Hepatocyte (in vitro differentiated cells): ENCODE measurements around the gene CTNNA3. TPM values are rescaled to one million over a fixed set of nuclear protein-coding genes. Genes with fewer than 3 reads are reported as not detected.

ENCODE experiments used
- DNase-seq: peaks from one replicate; pipeline ENCODE4 v3.0.0-alpha.2; 2016; ENCODE audit warnings: low spot score
- H2AFZ ChIP-seq: fragments of 200-600 bp; sonication (generic); 2 replicates; pipeline ENCODE4 v1.6.0; 2016; ENCODE audit warnings: antibody characterized with exemption, mild to moderate bottlenecking
- H3K27ac ChIP-seq: fragments of 200-600 bp; sonication (generic); 2 replicates; pipeline ENCODE4 v1.5.1; 2016; ENCODE audit warnings: mild to moderate bottlenecking
- H3K27me3 ChIP-seq: fragments of 200-600 bp; sonication (generic); 2 replicates; pipeline ENCODE4 v1.6.1; 2016
- H3K36me3 ChIP-seq: fragments of 200-600 bp; sonication (generic); replicated peaks from 2 replicates; pipeline ENCODE4 v1.5.1; 2016; ENCODE audit warnings: low read depth; ENCODE audit not compliant: insufficient read depth
- H3K4me1 ChIP-seq: fragments of 200-600 bp; sonication (generic); 2 replicates; pipeline ENCODE4 v1.5.1; 2016; ENCODE audit warnings: mild to moderate bottlenecking, moderate library complexity; ENCODE audit not compliant: insufficient read depth
- H3K4me2 ChIP-seq: fragments of 200-600 bp; sonication (generic); 2 replicates; pipeline ENCODE4 v1.6.0; 2016
- H3K4me3 ChIP-seq: fragments of 200-600 bp; sonication (generic); 2 replicates; pipeline ENCODE4 v1.5.1; 2016; ENCODE audit warnings: mild to moderate bottlenecking
- H3K79me2 ChIP-seq: fragments of 200-600 bp; sonication (generic); 2 replicates; pipeline ENCODE4 v1.6.0; 2017; ENCODE audit warnings: mild to moderate bottlenecking
- H3K9me2 ChIP-seq: fragments of 200-600 bp; sonication (generic); replicated peaks from 2 replicates; pipeline ENCODE4 v1.6.0; 2017; ENCODE audit warnings: mild to moderate bottlenecking; ENCODE audit not compliant: insufficient read depth
- H3K9me3 ChIP-seq: fragments of 200-600 bp; sonication (generic); 2 replicates; pipeline ENCODE4 v1.5.1; 2016; ENCODE audit warnings: low read depth, mild to moderate bottlenecking
- H4K20me1 ChIP-seq: fragments of 200-600 bp; sonication (generic); 2 replicates; pipeline ENCODE4 v1.6.0; 2016; ENCODE audit warnings: mild to moderate bottlenecking; ENCODE audit not compliant: insufficient read depth, poor library complexity, severe bottlenecking
- EZH2 ChIP-seq: fragments of 200-600 bp; sonication (generic); IDR thresholded peaks from 2 replicates; pipeline ENCODE4 v1.6.1; 2016; ENCODE audit warnings: antibody characterized with exemption, mild to moderate bottlenecking, borderline replicate concordance
- EZH2phosphoT487 ChIP-seq: fragments of 200-600 bp; sonication (generic); IDR thresholded peaks from one replicate; pipeline ENCODE4 v1.6.1; 2018; ENCODE audit warnings: antibody characterized with exemption, mild to moderate bottlenecking, low read depth, moderate library complexity; ENCODE audit not compliant: unreplicated experiment, severe bottlenecking
- WGBS: methylation state at CpG from one replicate; pipeline ENCODE4 v1.1.6; 2016; ENCODE audit warnings: low lambda C conversion rate; ENCODE audit errors: missing lambda C conversion rate; 5-methylcytosine and 5-hydroxymethylcytosine counted together
- polyA plus RNA-seq: library from polyadenylated mRNA; unstranded; fragments of >200 nt; fragmentation: Nextera tagmentation; extraction: Ambion mirVana; gene quantifications from 2 replicates; pipeline ENCODE4 v1.2.1, GENCODE V29; 2016
- total RNA-seq: library from RNA; depleted of rRNA; stranded (reverse); fragments of >200 nt; gene quantifications from 2 replicates; pipeline ENCODE4 v1.2.3, GENCODE V29; 2014
- TF ChIP-seq, protein P1 (sequence below): fragments of 200-600 bp; sonication (generic); IDR thresholded peaks from 2 replicates; pipeline ENCODE4 v1.5.1; 2016; ENCODE audit warnings: antibody characterized with exemption, mild to moderate bottlenecking; ENCODE audit not compliant: poor library complexity

The CTNNA3 gene
- total and polyA plus RNA-seq, 2 experiments from 2014 or later: 12.9 to 25.9 TPM

- H3K9me2 ChIP-seq: no peaks in the 10 kb centered on the region
- H3K27ac ChIP-seq: peak overlapping the region; percentile 33
- no peaks in the 10 kb centered on the region for H3K9me3 ChIP-seq
- H3K4me2 ChIP-seq: peak overlapping the region; percentile 45
- no peak overlapping the region for H2AFZ ChIP-seq
- no peaks in the 10 kb centered on the region for H3K36me3 ChIP-seq
- TF ChIP-seq, protein P1, sequence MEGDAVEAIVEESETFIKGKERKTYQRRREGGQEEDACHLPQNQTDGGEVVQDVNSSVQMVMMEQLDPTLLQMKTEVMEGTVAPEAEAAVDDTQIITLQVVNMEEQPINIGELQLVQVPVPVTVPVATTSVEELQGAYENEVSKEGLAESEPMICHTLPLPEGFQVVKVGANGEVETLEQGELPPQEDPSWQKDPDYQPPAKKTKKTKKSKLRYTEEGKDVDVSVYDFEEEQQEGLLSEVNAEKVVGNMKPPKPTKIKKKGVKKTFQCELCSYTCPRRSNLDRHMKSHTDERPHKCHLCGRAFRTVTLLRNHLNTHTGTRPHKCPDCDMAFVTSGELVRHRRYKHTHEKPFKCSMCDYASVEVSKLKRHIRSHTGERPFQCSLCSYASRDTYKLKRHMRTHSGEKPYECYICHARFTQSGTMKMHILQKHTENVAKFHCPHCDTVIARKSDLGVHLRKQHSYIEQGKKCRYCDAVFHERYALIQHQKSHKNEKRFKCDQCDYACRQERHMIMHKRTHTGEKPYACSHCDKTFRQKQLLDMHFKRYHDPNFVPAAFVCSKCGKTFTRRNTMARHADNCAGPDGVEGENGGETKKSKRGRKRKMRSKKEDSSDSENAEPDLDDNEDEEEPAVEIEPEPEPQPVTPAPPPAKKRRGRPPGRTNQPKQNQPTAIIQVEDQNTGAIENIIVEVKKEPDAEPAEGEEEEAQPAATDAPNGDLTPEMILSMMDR: no peak
- TF ChIP-seq EZH2phosphoT487 (no peak), EZH2 (no peak)
- H3K27me3 ChIP-seq: no peaks in the 10 kb centered on the region
- no peak overlapping the region for H3K4me3 ChIP-seq
- WGBS: 36% methylated on average over 3 of the region's 3 CpGs
- no peaks in the 10 kb centered on the region for H4K20me1 ChIP-seq
- H3K4me1 ChIP-seq: no peaks in the 10 kb centered on the region
- no peaks in the 10 kb centered on the region for H3K79me2 ChIP-seq
- no peak for DNase-seq
Measured at GRCh38 chr10:66538371-66538770, 1157.6 kb downstream of the CTNNA3 start.

GRCh38 chr10:66537186-66537585 lies 1158.8 kb downstream of the CTNNA3 start:
- H3K4me2 ChIP-seq: no peak overlapping the region
- H3K4me1 ChIP-seq: no peaks in the 10 kb centered on the region
- 81% methylated on average over 1 of the region's 1 CpG for WGBS
- no peak overlapping the region for H3K27ac ChIP-seq
- no peak overlapping the region for H2AFZ ChIP-seq
- no peaks in the 10 kb centered on the region for H3K79me2 ChIP-seq
- no peaks in the 10 kb centered on the region for H3K9me3 ChIP-seq
- H3K27me3 ChIP-seq: no peaks in the 10 kb centered on the region
- TF ChIP-seq EZH2: no peak
- TF ChIP-seq, protein P1: no peak
- no peak for TF ChIP-seq EZH2phosphoT487
- H4K20me1 ChIP-seq: no peaks in the 10 kb centered on the region
- no peak overlapping the region for H3K4me3 ChIP-seq
- DNase-seq: no peak
- H3K9me2 ChIP-seq: no peaks in the 10 kb centered on the region
- H3K36me3 ChIP-seq: no peaks in the 10 kb centered on the region

DNA sequence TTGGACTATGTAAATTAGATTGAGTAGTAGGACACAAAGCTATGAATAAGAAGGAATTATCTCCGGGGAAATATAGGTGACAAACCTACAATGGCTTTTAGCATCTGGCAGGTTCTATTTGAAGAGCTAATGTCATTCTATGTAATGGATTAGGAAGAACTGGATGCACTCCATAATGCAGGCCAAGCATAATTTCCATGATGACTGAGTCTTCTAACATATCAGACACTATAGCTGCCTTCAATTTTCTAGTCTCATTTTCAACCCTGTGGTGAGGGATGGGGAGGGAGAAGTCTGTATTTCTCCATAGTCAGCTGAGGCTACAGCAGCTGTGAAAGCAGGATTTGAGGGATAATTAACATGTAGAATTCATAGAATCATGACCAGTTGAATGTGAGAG lies 1160.6 kb downstream of the CTNNA3 start:
- Histone ChIP-seq H3K79me2 (no peaks in the 10 kb centered on the region), H3K9me2 (no peaks in the 10 kb centered on the region), H3K4me2 (no peak overlapping the region), H3K9me3 (no peaks in the 10 kb centered on the region), H3K4me3 (no peak overlapping the region), H2AFZ (no peak overlapping the region), H3K36me3 (no peaks in the 10 kb centered on the region), H3K27ac (no peak overlapping the region), H3K4me1 (no peaks in the 10 kb centered on the region), H4K20me1 (no peaks in the 10 kb centered on the region), H3K27me3 (no peaks in the 10 kb centered on the region)
- no peak for DNase-seq
- TF ChIP-seq EZH2phosphoT487 (no peak), EZH2 (no peak)
- TF ChIP-seq, protein P1: no peak
- WGBS: 95% methylated on average over 1 of the region's 1 CpG

DNA sequence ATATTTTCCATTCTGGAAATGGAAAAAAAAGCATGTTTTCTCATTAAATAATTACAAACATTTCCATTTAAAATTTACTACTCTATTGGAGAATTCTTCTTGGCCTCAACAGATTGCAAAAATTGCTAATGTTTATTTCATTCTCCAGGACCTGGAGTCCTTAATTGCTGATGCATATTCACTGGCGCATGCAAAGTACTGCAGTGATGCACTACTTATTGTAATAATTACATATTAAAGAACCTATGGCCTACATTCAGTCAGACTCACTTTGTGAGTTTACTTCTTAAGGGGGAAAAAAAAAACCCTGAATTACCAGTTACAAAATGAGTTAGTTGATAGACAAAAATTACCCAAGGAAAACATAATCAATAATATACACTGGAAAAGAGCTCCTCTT lies 1161.1 kb downstream of the CTNNA3 start:
- Histone ChIP-seq H3K4me2 (no peak overlapping the region), H3K9me2 (no peaks in the 10 kb centered on the region)

More for the DNA sequence above, 1161.1 kb downstream of the CTNNA3 start:
- H3K36me3 ChIP-seq: no peaks in the 10 kb centered on the region
- H2AFZ ChIP-seq: no peak overlapping the region
- no peaks in the 10 kb centered on the region for H3K9me3 ChIP-seq
- H3K27ac ChIP-seq: no peak overlapping the region
- WGBS: 90% methylated on average over 1 of the region's 1 CpG
- H3K4me1 ChIP-seq: no peaks in the 10 kb centered on the region
- no peaks in the 10 kb centered on the region for H3K27me3 ChIP-seq
- H4K20me1 ChIP-seq: no peaks in the 10 kb centered on the region
- H3K79me2 ChIP-seq: no peaks in the 10 kb centered on the region
- H3K4me3 ChIP-seq: no peak overlapping the region
- no peak for TF ChIP-seq EZH2
- no peak for TF ChIP-seq EZH2phosphoT487
- no peak for DNase-seq
